K562 (cell line): ENCODE measurements around the gene MFSD11. TPM values are rescaled to one million over a fixed set of nuclear protein-coding genes. Genes with fewer than 3 reads are reported as not detected.

ENCODE experiments used
- ARID1B ChIP-seq: fragments of 450-650 bp; IDR thresholded peaks from 2 replicates; pipeline ENCODE4 v1.6.1; 2016; ENCODE audit warnings: antibody characterized with exemption, mild to moderate bottlenecking, inconsistent platforms
- BCL6 ChIP-seq: fragments of 250-450 bp; sonication (Bioruptor Pico); IDR thresholded peaks from 2 replicates; pipeline ENCODE4 v1.4.0; 2020
- ELF4 ChIP-seq: fragments of 450-650 bp; formaldehyde crosslinking; IDR thresholded peaks from 2 replicates; pipeline ENCODE4 v1.4.0; 2022; ENCODE audit warnings: missing genetic modification characterization
- EP400 ChIP-seq: fragments of 450-650 bp; IDR thresholded peaks from 2 replicates; pipeline ENCODE4 v1.6.1; 2017; ENCODE audit warnings: antibody characterized with exemption, mild to moderate bottlenecking, moderate library complexity
- FOXK2 ChIP-seq, 2 experiments: fragments of 450-650 bp; IDR thresholded peaks in 1 of 2; conservative IDR thresholded peaks in 1 of 2; 2 replicates each; pipeline ENCODE4 v1.6.1; 2016; ENCODE audit warnings: low read depth in 2 of 2, mild to moderate bottlenecking in 1 of 2
- FOXP1 ChIP-seq: sonication (generic); formaldehyde crosslinking; IDR thresholded peaks from 2 replicates; pipeline ENCODE4 v1.8.0; 2022; ENCODE audit warnings: mild to moderate bottlenecking, missing genetic modification reagents
- GABPB2 ChIP-seq: fragments of 250-450 bp; sonication (Bioruptor Pico); conservative IDR thresholded peaks from 2 replicates; pipeline ENCODE4 v1.5.1; 2021; ENCODE audit warnings: mild to moderate bottlenecking
- GTF2A2 ChIP-seq: IDR thresholded peaks from 2 replicates; pipeline ENCODE4 v1.6.1; 2016; ENCODE audit warnings: mild to moderate bottlenecking, missing genetic modification characterization, missing compliant biosample characterization
- HDAC8 ChIP-seq: fragments of 450-650 bp; IDR thresholded peaks from 2 replicates; pipeline ENCODE4 v1.6.1; 2016; ENCODE audit warnings: mild to moderate bottlenecking, missing genetic modification characterization, moderate library complexity, missing compliant biosample characterization
- NCOR1 ChIP-seq: fragments of 450-650 bp; IDR thresholded peaks from 2 replicates; pipeline ENCODE4 v1.6.1; 2016; ENCODE audit warnings: mild to moderate bottlenecking, moderate library complexity
- PYGO2 ChIP-seq: fragments of 450-650 bp; IDR thresholded peaks from 2 replicates; pipeline ENCODE4 v1.6.1; 2016; ENCODE audit warnings: mild to moderate bottlenecking, missing genetic modification characterization, moderate library complexity, missing compliant biosample characterization
- SREBF2 ChIP-seq: sonication (generic); formaldehyde crosslinking; IDR thresholded peaks from 2 replicates; pipeline ENCODE4 v1.4.0; 2020; ENCODE audit warnings: mild to moderate bottlenecking, missing genetic modification reagents
- WHSC1 ChIP-seq: IDR thresholded peaks from one replicate; pipeline ENCODE4 v1.6.1; 2012; ENCODE audit warnings: low read length, control low read depth, inconsistent platforms
- polyA plus RNA-seq, 8 experiments: library from polyadenylated mRNA; depleted of rRNA in 4 of 8; stranded (reverse) in 5 of 8; unstranded in 3 of 8; fragments of >200 nt; fragmentation: Nextera tagmentation in 2 of 8; fragmentation: Illumina TruSeq in 1 of 8; extraction: Ambion mirVana in 2 of 8; extraction: Trizol in 1 of 8; gene quantifications; 2 replicates each; pipeline versions ENCODE4 v1.2.1 to v1.2.3, GENCODE V29; 2011 to 2014; ENCODE audit warnings: inconsistent platforms in 1 of 8, missing spikeins in 1 of 8
- total RNA-seq, 7 experiments: library from RNA; depleted of rRNA in 6 of 7; stranded (reverse); fragments of >200 nt in 6 of 7; fragmentation: Illumina TruSeq in 2 of 7; extraction: Trizol in 2 of 7; gene quantifications; 2 replicates each; pipeline versions ENCODE4 v1.2.1 to v1.2.3, GENCODE V29; 2011 to 2021; ENCODE audit warnings: low replicate concordance in 1 of 7
- TF ChIP-seq, protein P1 (sequence below): fragments of 450-650 bp; IDR thresholded peaks from 2 replicates; pipeline ENCODE4 v1.6.1; 2016
- TF ChIP-seq, protein P2 (sequence below): fragments of 450-650 bp; IDR thresholded peaks from 2 replicates; pipeline ENCODE4 v1.6.1; 2017; ENCODE audit warnings: antibody characterized with exemption
- TF ChIP-seq, protein P3 (sequence below): sonication (generic); formaldehyde crosslinking; IDR thresholded peaks from 2 replicates; pipeline ENCODE4 v1.5.0; 2020; ENCODE audit warnings: missing genetic modification reagents
- TF ChIP-seq, protein P4 (sequence below): sonication (generic); formaldehyde crosslinking; IDR thresholded peaks from 2 replicates; pipeline ENCODE4 v1.9.0; 2022; ENCODE audit warnings: mild to moderate bottlenecking, missing genetic modification reagents
- TF ChIP-seq, protein P5 (sequence below): fragments of 450-650 bp; IDR thresholded peaks from 2 replicates; pipeline ENCODE4 v1.6.1; 2017; ENCODE audit warnings: antibody characterized with exemption, mild to moderate bottlenecking

The MFSD11 gene
- total and polyA plus RNA-seq, 9 of the 15 experiments (the other 6 are each of a cell fraction or from before 2014, with no cell fraction given), result 14.4 to 24.5 (median 19.9) TPM

DNA sequence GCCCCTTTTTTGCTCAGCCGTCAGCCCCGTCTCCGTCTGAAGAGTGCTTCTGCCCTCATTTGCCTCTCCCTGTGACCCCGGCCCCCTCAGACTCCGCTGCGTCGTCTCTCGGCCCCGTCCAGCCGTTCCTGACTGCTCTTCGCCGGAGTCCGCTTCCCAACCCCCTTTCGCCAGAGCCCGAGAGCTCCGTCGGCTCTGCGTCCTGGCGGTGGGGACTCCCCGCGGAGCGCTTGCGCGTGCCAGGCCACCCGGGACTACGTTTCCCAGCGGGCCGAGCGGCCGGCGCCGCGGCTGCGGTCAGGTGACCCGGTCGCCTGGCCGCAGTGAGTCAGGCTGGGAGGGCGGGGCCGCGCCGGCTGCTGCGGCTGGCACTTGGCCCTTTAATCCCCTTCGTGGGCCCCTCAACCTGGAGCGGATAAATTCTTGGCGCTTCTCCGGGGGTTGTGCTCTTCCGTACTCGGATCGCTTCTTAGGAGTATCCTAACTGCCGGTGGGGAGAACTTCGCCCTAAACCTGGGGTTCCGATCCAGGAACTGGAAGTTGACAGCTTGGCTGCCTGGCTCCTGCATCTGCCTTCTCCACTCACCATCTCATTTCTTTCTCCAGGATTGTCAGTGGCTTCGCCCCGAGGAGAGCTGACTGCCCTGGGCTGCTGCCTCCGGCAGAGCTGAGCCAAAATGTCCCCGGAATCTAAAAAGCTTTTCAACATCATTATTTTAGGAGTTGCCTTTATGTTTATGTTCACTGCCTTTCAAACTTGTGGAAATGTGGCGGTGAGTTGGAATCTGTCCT, at the start of gene MFSD11 (continued):
- TF ChIP-seq ELF4 (0 out of 2 replicates have a peak, but pooled peaks have one; percentile 9), PYGO2 (tag) (no peak), BCL6 (CRISPR knock-in tag) (no peak), ARID1B (0 out of 2 replicates have a peak, but pooled peaks have one; percentile 19), GTF2A2 (tag) (no peak), FOXP1 (CRISPR knock-in tag) (peak; percentile 85), HDAC8 (tag) (peak; percentile 26; the same call in 1 of the 2 replicates), EP400 (peak; percentile 74), GABPB2 (CRISPR knock-in tag) (no peak), FOXK2 (conservative IDR thresholded peaks at IDR 0.05 in 1 of 2, IDR thresholded peaks at IDR 0.05 in 1 of 2; ENCODE audit: low read depth in 2 of 2) (no peak), NCOR1 (peak; percentile 62; the same call in 1 of the 2 replicates), SREBF2 (CRISPR knock-in tag) (no peak), WHSC1 (no peak)
- TF ChIP-seq, protein P1, sequence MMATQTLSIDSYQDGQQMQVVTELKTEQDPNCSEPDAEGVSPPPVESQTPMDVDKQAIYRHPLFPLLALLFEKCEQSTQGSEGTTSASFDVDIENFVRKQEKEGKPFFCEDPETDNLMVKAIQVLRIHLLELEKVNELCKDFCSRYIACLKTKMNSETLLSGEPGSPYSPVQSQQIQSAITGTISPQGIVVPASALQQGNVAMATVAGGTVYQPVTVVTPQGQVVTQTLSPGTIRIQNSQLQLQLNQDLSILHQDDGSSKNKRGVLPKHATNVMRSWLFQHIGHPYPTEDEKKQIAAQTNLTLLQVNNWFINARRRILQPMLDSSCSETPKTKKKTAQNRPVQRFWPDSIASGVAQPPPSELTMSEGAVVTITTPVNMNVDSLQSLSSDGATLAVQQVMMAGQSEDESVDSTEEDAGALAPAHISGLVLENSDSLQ, result peak; percentile 64
- TF ChIP-seq, protein P2, sequence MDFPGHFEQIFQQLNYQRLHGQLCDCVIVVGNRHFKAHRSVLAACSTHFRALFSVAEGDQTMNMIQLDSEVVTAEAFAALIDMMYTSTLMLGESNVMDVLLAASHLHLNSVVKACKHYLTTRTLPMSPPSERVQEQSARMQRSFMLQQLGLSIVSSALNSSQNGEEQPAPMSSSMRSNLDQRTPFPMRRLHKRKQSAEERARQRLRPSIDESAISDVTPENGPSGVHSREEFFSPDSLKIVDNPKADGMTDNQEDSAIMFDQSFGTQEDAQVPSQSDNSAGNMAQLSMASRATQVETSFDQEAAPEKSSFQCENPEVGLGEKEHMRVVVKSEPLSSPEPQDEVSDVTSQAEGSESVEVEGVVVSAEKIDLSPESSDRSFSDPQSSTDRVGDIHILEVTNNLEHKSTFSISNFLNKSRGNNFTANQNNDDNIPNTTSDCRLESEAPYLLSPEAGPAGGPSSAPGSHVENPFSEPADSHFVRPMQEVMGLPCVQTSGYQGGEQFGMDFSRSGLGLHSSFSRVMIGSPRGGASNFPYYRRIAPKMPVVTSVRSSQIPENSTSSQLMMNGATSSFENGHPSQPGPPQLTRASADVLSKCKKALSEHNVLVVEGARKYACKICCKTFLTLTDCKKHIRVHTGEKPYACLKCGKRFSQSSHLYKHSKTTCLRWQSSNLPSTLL, result no peak
- TF ChIP-seq, protein P3, sequence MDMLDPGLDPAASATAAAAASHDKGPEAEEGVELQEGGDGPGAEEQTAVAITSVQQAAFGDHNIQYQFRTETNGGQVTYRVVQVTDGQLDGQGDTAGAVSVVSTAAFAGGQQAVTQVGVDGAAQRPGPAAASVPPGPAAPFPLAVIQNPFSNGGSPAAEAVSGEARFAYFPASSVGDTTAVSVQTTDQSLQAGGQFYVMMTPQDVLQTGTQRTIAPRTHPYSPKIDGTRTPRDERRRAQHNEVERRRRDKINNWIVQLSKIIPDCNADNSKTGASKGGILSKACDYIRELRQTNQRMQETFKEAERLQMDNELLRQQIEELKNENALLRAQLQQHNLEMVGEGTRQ, result peak; percentile 95
- TF ChIP-seq, protein P4, sequence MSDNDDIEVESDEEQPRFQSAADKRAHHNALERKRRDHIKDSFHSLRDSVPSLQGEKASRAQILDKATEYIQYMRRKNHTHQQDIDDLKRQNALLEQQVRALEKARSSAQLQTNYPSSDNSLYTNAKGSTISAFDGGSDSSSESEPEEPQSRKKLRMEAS (CRISPR knock-in tag), result peak; percentile 86
- TF ChIP-seq, protein P5, sequence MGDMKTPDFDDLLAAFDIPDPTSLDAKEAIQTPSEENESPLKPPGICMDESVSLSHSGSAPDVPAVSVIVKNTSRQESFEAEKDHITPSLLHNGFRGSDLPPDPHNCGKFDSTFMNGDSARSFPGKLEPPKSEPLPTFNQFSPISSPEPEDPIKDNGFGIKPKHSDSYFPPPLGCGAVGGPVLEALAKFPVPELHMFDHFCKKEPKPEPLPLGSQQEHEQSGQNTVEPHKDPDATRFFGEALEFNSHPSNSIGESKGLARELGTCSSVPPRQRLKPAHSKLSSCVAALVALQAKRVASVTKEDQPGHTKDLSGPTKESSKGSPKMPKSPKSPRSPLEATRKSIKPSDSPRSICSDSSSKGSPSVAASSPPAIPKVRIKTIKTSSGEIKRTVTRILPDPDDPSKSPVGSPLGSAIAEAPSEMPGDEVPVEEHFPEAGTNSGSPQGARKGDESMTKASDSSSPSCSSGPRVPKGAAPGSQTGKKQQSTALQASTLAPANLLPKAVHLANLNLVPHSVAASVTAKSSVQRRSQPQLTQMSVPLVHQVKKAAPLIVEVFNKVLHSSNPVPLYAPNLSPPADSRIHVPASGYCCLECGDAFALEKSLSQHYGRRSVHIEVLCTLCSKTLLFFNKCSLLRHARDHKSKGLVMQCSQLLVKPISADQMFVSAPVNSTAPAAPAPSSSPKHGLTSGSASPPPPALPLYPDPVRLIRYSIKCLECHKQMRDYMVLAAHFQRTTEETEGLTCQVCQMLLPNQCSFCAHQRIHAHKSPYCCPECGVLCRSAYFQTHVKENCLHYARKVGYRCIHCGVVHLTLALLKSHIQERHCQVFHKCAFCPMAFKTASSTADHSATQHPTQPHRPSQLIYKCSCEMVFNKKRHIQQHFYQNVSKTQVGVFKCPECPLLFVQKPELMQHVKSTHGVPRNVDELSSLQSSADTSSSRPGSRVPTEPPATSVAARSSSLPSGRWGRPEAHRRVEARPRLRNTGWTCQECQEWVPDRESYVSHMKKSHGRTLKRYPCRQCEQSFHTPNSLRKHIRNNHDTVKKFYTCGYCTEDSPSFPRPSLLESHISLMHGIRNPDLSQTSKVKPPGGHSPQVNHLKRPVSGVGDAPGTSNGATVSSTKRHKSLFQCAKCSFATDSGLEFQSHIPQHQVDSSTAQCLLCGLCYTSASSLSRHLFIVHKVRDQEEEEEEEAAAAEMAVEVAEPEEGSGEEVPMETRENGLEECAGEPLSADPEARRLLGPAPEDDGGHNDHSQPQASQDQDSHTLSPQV, result no peak
